ENCODE data around the gene SKI. TPM values are rescaled to one million over a fixed set of nuclear protein-coding genes. Genes with fewer than 3 reads are reported as not detected.

SKI gene
- total and polyA plus RNA-seq, 10 of the 15 experiments (the other 5 are each of a cell fraction or from before 2014, with no cell fraction given), result 0.03 to 14.9 (median 0.96) TPM

- ChIA-PET POLR2A (interaction anchor here (0.5 to 1.5 kb wide), 9 partner anchors 10 to 349 kb away, joined by 3 to 9 read pairs (median 5); partner anchors contain the start of genes MORN1, PANK4, RER1 and SKI), SMC1A (ENCODE audit: uncharacterized antibody, unreplicated experiment) (interaction anchor here (0.8 to 1.2 kb wide), 4 partner anchors 35 to 183 kb away, joined by 3 to 4 read pairs (median 4); no protein-coding TSS in a partner anchor), RAD21 (ENCODE audit: unreplicated experiment) (interaction anchor here (0.9 to 1.6 kb wide), 4 partner anchors 30 to 183 kb away, joined by 3 to 6 read pairs (median 4); no protein-coding TSS in a partner anchor), CTCF (interaction anchor here (1.0 to 1.7 kb wide), 5 partner anchors 30 to 182 kb away, joined by 3 to 10 read pairs (median 3); no protein-coding TSS in a partner anchor)
- Histone ChIP-seq H3K36me3 (ENCODE audit: control insufficient read depth in 2 of 2, insufficient read depth in 2 of 2, low read length in 1 of 2) (no peaks in the 10 kb centered on the region), H3K27ac (ENCODE audit: control insufficient read depth, insufficient read depth) (no peak overlapping the region), H4K20me1 (ENCODE audit: control insufficient read depth, insufficient read depth) (no peaks in the 10 kb centered on the region), H3K4me1 (ENCODE audit: control insufficient read depth, insufficient read depth, low read length) (peaks cover 10% of the 10 kb centered on the region), H3K79me2 (ENCODE audit: control insufficient read depth, insufficient read depth, low read length) (no peaks in the 10 kb centered on the region), H2AFZ (ENCODE audit: control insufficient read depth, low read depth, low read length) (peak overlapping the region; percentile 74), H3K9ac (ENCODE audit: control insufficient read depth, insufficient read depth, low read length) (peak overlapping the region; percentile 16; the same call in 1 of the 2 replicates), H3K9me3 (replicated peaks; ENCODE audit: control insufficient read depth, insufficient read depth, low read length) (no peaks in the 10 kb centered on the region), H3K27me3 (replicated peaks in 1 of 2; ENCODE audit: control insufficient read depth in 2 of 2, insufficient read depth in 2 of 2, low read length in 1 of 2) (no peaks in the 10 kb centered on the region), H3K4me2 (ENCODE audit: control insufficient read depth, insufficient read depth) (peak overlapping the region; percentile 43), H3K4me3 (peak overlapping the region; percentile 60; the same call in 1 of the 2 replicates)
- intact Hi-C loops (cut with micrococcal nuclease; ENCODE audit: unreplicated experiment) (loop anchor here (5.0 kb wide), 2 partner anchors 113 to 1223 kb away; no protein-coding TSS in a partner anchor), in situ Hi-C loops (cut with MboI) (loop anchor here (10.0 kb wide), 1 partner anchor 1226 kb away; no protein-coding TSS in a partner anchor)
- WGBS (ENCODE audit: insufficient coverage, insufficient replicate concordance, low lambda C conversion rate, missing lambda C conversion rate), result 44% methylated on average over 19 of the region's 24 CpGs
- ATAC-seq, result peak; percentile 69
- peak; percentile 26 for DNase-seq (ENCODE audit: low read depth, low spot score)
- no peak for FAIRE-seq
- TF ChIP-seq, protein P1, sequence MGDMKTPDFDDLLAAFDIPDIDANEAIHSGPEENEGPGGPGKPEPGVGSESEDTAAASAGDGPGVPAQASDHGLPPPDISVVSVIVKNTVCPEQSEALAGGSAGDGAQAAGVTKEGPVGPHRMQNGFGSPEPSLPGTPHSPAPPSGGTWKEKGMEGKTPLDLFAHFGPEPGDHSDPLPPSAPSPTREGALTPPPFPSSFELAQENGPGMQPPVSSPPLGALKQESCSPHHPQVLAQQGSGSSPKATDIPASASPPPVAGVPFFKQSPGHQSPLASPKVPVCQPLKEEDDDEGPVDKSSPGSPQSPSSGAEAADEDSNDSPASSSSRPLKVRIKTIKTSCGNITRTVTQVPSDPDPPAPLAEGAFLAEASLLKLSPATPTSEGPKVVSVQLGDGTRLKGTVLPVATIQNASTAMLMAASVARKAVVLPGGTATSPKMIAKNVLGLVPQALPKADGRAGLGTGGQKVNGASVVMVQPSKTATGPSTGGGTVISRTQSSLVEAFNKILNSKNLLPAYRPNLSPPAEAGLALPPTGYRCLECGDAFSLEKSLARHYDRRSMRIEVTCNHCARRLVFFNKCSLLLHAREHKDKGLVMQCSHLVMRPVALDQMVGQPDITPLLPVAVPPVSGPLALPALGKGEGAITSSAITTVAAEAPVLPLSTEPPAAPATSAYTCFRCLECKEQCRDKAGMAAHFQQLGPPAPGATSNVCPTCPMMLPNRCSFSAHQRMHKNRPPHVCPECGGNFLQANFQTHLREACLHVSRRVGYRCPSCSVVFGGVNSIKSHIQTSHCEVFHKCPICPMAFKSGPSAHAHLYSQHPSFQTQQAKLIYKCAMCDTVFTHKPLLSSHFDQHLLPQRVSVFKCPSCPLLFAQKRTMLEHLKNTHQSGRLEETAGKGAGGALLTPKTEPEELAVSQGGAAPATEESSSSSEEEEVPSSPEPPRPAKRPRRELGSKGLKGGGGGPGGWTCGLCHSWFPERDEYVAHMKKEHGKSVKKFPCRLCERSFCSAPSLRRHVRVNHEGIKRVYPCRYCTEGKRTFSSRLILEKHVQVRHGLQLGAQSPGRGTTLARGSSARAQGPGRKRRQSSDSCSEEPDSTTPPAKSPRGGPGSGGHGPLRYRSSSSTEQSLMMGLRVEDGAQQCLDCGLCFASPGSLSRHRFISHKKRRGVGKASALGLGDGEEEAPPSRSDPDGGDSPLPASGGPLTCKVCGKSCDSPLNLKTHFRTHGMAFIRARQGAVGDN (IDR thresholded peaks at IDR 0.05), result 0 out of 2 replicates have a peak, but pooled peaks have one; percentile 33
- TF ChIP-seq, protein P2, sequence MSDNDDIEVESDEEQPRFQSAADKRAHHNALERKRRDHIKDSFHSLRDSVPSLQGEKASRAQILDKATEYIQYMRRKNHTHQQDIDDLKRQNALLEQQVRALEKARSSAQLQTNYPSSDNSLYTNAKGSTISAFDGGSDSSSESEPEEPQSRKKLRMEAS (IDR thresholded peaks at IDR 0.05; ENCODE audit: low read depth, low read length), result peak; percentile 83; the same call in 1 of the 2 replicates
- TF ChIP-seq SP1 (IDR thresholded peaks at IDR 0.05; ENCODE audit: low read depth, low read length) (peak; percentile 8), ZNF622 (IDR thresholded peaks at IDR 0.05) (no peak), PBX3 (IDR thresholded peaks at IDR 0.05; ENCODE audit: insufficient replicate concordance, low read depth, low read length) (peak; percentile 14), POLR2A (IDR thresholded peaks at IDR 0.05; ENCODE audit: low read depth, low read length) (peak; percentile 66), MEF2B (IDR thresholded peaks at IDR 0.05; ENCODE audit: partially characterized antibody, poor library complexity, severe bottlenecking) (no peak), USF1 (IDR thresholded peaks at IDR 0.05; ENCODE audit: borderline replicate concordance, extremely low read length, insufficient read depth, low read depth, low read length) (peak; percentile 60), NFYB (IDR thresholded peaks at IDR 0.05; ENCODE audit: insufficient read depth, low read depth, low read length) (peak; percentile 29; the same call in 1 of the 2 replicates), CHD2 (IDR thresholded peaks at IDR 0.05; ENCODE audit: borderline replicate concordance, low read depth, low read length) (0 out of 2 replicates have a peak, but pooled peaks have one; percentile 18), CEBPB (IDR thresholded peaks at IDR 0.05; ENCODE audit: borderline replicate concordance in 1 of 2, low read depth in 2 of 2, low read length in 2 of 2) (no peak), BHLHE40 (IDR thresholded peaks at IDR 0.05; ENCODE audit: borderline replicate concordance in 1 of 2, low read depth in 2 of 2, low read length in 1 of 2) (0 out of 4 replicates have a peak, but pooled peaks of 1 of the 2 experiments have one; percentile 6), MXI1 (IDR thresholded peaks at IDR 0.05; ENCODE audit: low read depth, low read length) (peak; percentile 85), IKZF1 (conservative IDR thresholded peaks at IDR 0.05) (0 out of 2 replicates have a peak, but pooled peaks have one; percentile 13)
- BruUV-seq (replicated peaks), result no TSS peak
Measured at GRCh38 chr1:2199042-2199810, 28.9 kb upstream of the SKI start.
